Mucosa of gallbladder (tissue), 1 donor: Measurements from ENCODE around the gene SETBP1. TPM values are rescaled to one million over a fixed set of nuclear protein-coding genes. Genes with fewer than 3 reads are reported as not detected.
"Not testable (repeated sequence)": the region's sequence is repeated elsewhere in the genome, so short reads cannot be mapped to it uniquely, and the experiment has no call there.

Source experiments
- DNase-seq: peaks from one replicate; pipeline ENCODE4 v3.0.0-alpha.2; 2020; ENCODE audit warnings: low spot score
- total RNA-seq: library from RNA; stranded (reverse); gene quantifications from one replicate; pipeline ENCODE4 v1.2.1, GENCODE V29; 2021
- donor health status: DM: no; HTN: no; CAD: no.

The SETBP1 gene
- total RNA-seq, 1 donor from 2014 or later: 36.2 TPM

DNA sequence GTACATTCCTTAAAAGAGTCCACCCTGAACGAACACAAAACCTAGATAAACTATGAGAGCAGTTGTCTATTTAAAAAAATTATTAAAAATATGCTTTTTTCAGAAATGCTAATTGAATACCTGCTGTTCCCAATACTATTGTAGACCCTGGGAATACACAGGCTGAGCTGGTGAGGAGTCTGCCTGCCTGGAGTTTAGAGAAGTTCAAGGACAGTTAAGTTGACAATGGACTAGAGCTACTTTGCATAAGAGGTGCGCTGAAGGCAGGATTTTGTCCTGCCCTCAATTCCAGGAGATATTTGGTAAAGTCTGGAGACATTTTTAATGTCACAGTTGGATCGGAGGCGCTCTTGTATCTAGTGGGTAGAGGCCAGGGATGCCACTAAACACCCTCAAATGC, 110.2 kb downstream of the SETBP1 start:
- DNase-seq: no peak

DNA sequence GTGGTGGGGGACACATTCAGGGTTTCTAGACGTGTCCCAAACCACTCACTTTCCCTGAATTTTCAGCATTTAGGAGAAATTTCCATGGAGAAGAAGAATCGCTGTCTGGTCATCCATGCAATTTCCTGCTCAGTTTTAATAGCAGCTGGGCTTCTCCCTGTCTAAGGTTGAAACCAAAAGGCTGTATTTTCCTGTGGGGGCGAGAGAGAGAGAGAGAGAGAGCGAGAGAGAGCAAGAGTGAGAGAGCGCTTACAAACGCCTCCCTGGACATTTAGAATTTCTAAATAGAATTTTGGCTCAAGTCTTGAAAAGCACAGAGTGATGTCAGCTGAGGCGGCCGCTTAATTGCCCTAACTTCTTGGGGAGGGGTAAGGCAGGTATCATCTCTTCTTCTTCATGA, 110.8 kb downstream of the SETBP1 start:
- DNase-seq: no peak

DNA sequence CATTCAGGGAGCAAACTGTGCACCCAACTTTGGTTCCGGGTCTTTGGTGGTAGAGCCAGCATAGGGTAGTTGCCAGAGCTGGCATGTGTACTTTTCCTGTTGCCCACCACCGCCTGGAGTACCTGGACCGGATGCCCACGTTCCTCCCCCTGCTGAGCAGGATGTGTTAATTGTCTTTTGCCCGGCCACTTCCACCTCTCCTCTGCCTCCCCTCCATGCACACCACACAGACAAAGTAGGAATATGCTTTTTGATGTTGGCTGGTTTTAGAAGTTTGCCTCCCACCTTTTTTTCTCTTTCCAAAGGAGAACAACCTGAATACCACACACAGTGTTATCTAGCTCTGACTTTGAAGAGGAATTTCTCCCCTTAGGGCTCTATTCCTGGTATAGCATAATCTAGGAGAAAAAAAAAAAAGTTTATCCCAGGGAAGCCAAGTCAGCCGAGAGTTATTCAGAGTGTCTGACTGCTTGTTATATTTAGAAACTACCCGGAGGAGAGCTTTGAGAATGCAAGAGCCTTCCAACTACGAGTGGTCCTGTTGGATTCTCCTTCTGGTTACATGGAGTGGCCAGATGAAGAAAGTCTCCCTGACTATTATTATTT, 111.9 kb downstream of the SETBP1 start:
- no peak for DNase-seq

DNA sequence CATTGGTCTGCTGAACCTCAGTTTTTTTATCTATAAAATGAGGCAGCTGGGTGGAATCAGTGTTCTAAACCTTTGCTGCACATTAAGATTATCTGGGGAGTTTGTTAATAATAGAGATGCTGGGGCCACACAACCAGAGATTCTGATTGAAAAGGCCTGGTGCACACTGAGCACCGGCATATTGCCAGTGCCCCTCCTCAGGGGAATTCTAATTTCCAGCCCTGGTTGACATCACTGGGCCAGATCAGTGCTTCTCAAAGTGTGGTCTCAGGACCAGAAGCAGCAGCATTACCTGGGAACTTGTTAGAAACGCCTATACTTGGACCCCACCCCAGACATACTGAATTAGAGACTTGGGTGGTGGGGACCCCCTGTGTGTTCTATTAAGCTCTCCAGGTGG, 112.5 kb downstream of the SETBP1 start:
- DNase-seq: no peak

DNA sequence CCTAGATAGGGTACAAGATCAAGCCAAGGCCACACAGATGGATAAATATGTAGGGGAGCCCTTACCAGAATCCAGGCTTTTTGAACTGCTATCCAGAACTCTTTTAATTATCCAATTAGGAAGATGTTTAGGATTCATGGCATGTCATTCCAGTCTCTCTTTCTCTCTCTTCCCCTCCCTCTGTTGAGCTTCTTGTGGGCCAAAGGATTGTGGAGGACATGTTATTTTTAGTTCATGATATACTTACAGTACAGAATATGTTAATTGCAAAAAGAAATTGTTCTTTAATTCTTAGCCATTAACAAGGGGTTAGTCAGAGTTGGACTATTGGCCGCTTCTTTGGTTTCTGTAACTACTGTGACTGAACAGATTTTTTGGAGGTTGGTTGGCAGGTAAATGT, 113.0 kb downstream of the SETBP1 start:
- DNase-seq: no peak

DNA sequence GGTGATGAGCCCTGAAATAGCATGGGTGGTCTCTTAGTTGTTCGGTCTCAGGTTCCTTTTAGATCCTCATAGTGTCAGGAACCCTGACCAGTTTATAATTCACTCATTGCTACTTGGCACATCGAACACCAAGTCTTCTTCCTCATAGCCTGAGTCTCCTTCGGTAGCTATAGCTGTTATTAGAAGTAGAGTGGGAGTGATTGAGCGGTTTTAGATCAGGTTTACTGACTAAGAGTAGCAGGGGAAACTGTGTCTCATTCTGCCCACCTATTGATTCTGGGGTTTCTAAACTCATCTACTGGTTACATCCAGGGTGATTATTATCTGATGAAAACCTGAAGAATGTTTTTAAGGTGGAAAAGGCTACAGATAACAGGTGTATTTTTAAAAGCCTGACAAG, 114.6 kb downstream of the SETBP1 start:
- DNase-seq: no peak

DNA sequence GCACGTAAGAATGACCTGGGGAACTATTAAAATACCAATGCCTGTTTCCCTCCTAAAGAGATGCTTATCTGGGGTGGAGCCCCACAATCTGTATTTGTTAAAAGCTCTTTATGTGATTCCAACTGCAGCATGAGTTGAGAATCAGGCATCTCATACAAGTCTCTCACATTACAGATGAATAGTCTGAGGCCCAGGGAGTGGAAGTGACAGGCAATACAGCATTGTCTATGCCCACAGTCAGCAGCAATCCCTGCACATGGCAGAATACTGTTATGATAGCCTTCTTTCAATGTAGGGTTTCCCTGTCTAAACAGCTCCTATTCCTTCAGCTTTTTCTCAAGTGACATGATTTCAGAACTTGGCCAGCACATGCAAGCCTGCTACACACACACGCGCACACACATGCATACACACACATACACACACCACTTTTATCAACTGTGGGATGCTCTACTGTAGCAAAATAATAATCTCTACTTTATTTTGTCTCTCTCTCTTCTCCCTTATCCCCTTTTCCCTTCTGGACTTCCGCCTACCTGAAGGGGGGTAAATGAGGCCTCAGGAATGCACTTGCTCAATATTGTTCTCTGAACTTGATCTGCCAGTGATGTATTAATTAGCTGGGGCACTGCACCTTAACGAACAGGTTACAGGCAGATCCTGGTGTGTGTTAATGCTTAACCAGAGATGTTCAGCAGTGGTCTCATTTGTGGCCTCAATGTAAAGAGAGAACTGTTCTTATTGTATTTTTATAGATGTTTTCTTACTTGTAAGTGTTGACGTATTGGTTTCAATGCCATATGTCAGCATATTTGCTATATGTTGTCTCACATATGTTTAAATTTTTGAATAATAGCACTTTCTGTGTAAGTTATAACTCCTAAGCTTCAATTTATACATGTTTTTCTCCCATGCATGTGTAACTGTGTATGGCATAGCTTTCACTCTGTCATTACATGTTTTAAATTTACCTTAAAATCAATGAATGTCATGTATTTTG, 116.0 kb downstream of the SETBP1 start:
- DNase-seq: peak; percentile 72

DNA sequence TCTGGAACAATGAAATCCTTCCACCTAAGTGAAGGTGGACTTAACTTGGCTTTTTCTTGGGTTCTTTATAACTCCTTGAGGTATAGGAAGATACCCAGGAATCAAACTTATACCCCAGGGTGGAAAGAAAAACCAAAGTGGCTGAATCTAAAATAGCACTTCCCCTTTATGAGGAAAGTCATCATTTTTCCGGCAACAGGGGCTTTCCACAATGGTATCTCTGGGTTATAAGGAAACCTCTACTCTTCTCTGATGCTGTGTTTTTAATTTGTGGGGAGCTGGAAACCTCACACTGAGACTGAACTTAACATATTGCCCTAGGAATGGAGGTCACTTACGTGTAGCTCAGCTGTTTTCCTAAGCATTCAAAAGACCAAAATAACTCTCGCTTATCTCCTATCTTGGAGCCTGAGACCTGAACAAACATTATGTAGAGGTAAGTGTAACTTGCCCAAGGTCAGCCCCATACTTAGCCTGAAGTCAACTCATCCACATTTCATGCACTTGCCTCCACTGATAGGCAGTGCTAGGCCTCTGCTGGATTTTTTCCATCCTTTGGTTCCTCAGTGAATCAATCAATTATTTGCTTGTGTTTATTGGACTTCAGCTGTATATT, 117.9 kb downstream of the SETBP1 start:
- peak; percentile 73 for DNase-seq

DNA sequence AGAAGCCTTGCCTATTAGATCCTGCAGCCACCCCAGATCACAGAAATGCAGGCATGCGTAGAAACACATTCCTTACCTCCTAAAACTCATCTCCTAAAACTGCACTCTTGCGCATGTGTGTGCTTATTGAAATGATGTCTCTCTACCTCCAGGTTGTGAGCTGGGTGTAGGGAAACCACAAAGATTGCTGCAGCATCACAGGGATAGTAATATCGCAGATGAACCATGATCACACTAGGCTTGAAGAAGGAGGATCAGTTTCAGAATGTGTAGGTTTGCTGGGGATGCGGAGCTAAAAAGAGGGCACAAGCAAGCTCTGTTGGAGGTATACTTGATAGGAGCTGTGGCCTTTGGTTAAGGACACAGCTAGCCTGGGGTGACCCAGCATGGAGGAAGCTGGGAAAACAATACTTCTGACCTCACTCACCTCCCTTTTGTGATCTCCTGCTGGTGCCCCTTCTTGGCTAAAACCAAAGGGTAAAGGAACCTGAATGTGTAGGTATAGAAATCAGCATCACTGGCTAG, 118.8 kb downstream of the SETBP1 start:
- no peak for DNase-seq

DNA sequence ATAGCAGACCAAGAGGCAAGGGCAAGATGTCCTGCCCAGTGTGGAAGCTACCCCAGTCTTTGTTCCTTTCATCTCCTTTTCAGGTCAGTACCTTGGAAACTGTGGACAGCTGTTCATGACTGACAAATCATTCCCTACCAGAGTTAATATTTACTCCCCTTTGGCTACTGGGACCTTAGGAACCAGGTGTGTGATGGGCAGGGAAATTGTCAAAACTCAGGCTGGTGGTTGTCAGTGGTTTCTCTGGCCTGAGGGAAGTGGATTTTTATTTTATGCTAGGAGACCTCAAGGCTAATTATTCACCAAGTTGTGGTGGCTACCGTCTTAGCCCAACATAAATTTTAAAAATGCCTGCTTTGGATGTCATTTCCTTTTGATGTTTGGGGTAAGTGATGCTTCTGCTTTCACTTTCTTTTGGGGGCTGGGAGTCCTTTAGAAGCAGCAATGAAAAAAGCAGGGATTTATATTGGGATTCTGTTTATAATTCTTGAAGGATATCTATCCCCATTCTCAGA, 119.3 kb downstream of the SETBP1 start:
- no peak for DNase-seq

DNA sequence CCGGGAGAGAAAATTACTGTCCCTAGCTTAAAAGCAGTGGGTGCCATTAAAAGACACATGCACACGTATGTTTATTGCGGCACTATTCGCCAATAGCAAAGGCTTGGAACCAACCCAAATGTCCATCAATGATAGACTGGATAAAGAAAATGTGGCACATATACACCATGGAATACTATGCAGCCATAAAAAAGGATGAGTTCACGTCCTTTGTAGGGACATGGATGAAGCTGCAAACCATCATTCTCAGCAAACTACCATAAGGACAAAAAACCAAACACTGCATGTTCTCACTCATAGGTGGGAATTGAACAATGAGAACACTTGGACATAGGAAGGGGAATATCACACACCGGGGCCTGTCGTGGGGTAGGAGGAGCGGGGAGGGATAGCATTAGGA, 120.1 kb downstream of the SETBP1 start:
- DNase-seq: not testable (repeated sequence)

DNA sequence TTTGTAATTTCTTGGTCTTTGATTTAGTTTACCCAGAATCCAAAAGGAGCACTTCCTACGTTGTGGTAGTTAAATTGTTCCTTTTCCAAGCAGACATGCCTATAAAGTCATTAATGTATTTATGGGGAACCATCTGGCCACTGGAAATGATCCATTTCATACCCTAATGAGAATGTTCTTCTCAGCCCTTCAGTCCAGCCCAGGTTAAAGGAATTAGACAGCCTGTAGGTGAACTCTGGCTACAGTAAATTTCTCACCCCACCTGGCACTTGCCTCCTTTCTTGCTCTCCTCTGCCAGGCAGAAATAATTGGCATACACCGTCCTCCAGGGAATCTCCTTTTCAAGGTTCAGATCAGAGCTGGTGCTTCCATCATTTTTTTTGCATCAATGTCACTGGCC, 121.1 kb downstream of the SETBP1 start:
- DNase-seq: no peak

DNA sequence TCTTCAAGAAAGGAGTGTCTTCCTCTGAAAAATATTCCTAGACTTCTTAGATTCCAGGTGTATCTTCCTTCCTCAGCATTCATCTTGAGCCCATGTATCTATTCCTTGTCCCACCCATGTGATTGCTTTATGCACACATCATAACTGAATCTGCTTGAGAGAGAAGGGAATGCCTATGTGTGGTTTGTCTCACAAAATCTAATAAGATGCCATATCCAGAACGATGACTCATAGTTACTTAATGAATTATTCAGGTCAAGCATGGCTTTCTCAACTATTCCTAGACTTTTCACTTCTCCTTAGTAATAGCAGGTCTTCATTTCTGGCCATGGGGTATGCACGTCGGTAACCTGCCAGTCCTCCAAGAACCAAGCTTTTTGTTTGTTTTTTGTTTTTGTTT, 121.8 kb downstream of the SETBP1 start:
- no peak for DNase-seq

DNA sequence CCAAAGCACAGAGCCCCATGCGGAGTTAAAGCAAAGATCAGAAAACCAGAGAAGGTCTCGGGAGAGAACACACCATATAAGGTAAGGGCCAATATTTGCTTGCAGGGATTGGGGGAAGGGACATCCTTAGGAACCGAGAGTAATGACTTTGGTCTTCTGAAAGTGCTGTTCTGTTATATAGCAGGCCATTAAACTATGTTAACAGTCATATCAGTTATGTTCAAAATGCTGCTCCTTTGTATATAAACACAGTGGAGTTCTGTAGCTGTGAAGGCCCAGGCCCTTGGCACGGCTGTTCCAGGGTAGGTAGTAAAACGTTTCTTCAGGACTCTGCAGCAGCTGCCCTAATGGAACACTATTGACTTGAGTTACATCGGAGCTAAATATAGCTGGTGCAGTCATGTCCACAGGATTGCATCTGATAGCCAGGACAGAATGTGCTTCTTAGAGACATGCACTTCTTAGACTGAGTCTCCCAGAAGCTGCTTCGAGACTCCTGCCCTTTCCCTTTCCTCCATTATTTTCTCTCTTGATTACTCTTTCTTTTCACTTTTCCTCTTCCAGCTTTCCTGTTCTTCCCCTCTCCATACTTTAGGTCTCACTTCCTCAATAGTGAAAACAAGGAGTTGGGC, 122.4 kb downstream of the SETBP1 start:
- peak; percentile 67 for DNase-seq

DNA sequence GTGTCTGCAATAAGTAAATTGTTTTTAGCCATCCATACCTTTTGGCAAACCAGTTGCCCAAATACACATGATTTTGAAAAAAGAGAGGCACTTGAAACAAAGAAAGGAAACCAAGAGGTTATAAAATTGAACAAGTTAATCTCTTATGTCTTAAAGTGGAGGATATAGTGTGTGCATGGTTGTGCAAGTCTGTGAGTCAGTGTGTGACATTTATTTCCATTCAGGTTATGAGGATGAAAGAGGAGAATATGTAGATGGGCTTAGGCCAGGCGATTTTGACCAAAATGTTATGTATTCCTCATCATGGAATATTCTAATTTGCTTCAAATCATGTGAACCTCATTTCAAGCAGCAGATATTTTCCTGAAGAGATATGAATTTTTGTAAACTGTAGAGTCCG, 123.3 kb downstream of the SETBP1 start:
- DNase-seq: no peak

DNA sequence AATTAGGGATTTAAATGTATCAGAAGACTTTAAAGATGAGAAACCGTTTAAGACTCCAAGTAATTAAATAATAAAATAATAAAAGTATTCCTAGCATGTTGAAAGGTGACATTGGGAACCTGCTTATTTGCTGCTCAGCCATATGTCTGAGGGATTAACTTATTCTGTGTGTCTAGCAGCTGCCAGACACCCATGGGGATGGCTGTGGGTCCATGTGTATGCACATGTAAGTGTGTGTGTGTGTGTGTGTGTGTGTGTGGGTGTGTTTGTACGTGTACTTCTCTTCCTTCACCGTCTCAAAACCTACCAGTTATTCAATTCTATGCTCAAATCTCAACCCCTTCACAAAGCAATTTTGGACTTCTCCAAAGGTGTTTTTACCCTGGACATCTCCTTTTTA, 124.5 kb downstream of the SETBP1 start:
- no peak for DNase-seq

DNA sequence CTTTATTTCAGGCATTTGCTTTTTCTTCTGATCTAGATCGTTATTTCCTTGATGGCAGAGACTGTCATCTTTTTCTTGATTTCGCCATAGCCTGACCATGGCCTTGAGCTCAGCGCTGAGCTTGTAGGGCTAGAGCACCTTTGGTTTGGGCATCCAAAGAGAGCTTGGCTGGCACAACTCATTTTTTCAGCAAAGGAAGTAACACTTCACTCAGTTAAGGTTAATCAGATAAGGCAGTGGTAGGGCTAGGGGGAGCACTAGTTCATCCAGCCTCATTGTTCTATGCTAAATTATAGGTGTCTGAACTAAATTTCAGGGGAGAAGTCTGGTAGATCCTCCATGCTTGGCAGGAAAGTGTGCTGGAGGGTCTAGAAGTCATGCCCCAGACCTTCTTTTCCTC, 125.0 kb downstream of the SETBP1 start:
- DNase-seq: no peak

DNA sequence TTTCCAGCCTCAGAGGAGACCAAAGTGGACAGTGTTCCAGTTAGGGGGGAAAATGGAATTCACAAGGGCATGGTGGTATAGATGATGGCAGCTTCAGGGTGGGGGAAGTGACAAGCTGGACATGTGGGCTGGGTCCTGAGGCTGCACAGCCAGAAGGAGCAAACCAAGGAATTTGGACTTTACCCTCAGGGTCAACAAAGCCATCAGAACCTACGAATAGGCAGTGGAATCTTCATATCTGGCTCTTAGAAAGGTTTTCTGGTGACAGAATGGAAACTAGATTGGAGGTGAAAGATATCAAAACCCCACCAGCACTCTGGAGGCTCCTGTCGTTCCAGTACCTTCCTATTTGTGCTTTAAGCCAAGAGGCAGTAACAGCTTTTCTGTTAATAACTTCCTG, 127.1 kb downstream of the SETBP1 start:
- DNase-seq: peak; percentile 48

DNA sequence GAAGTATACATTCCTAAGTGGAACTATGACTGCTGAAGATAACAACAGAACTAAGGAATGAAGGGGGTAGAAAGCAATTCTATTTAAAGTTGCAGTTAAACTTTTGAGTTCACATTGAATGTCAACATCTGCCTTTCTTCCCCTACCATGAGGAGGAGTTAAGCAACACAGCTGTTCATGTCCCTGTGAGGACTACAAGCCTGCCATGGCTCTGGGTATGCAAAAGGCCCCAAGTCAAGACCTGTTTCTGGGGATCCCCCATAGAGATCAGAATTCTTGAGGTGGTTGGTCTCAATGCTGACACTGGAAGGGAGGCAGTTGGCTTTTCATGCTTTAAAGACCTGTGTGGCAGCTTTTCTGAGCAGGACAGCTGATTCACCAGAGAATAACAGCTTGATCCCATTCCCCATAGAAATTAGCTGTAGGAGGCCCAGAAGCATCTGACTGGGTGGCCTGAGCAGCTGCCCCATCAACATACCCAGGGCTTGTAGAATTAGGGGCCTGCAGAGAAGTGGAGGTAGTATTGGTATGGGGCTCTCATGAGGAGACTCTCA, 131.0 kb downstream of the SETBP1 start:
- DNase-seq: no peak

DNA sequence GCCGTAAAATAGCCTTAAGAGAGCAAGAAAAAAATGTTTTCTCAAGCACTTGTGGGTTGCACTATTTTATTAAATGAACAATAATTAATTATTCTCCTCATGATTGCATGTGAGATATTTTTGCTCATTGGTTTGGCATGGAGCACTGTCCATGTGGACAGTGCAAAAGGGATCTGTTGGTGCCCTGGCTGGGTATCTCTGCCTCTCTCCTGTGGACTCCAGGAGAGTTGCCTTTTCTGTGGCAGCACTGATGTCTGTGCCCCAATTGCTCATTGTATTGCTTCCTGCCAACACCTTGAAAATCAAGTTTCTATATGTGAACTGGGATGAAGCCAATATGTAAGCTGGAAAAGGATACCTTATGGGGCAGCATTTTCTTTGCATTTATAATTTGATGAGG, 131.7 kb downstream of the SETBP1 start:
- DNase-seq: no peak

DNA sequence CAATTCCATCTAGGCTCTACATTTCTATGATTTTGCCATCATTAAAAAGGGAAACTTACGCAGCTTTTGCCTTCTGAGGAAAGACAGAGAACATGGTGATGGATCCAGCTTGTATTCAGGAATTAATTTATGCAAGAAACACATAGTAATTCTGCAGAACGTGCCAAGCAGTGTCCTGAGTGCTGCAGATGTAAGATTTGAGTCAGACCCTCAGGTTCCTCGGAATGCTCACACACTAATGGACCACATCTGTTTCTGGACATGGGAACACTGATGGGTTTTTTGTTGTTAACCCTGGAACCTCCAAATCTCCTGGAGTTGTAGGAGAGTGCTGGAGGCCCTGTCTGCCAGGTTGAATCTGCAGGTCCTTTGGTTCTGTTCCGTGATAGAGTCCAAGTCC, 132.9 kb downstream of the SETBP1 start:
- DNase-seq: no peak

DNA sequence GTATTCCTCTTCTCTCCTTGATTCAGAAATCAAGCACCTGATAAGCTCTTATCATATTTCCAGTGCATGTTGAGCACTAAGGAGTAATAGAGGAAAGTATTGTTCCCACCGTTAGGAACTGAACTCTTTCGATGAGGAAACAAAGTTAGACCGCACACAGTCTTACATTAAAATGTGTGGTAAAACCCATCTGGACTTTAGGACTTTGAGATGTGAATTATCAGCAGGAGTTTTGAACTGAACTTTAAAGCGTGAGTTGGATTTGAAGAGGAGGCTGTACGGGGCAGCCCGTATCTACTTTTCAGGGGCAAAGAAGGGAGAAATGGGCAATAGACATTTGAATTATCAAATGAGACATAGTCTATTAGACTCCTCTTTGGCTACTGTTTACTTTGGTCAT, 134.4 kb downstream of the SETBP1 start:
- no peak for DNase-seq
